WI38 (cell line): ENCODE data around the gene GH2.
A peak's percentile ranks its signal among the peaks of the same experiment; 100 is the strongest.

ENCODE experiments used
- H3K4me3 ChIP-seq: 2 replicates; pipeline ENCODE4 v1.5.1; 2011; ENCODE audit warnings: low read depth, mild to moderate bottlenecking, control low read depth, low read length
- TF ChIP-seq, protein P1 (sequence below): IDR thresholded peaks from 2 replicates; pipeline ENCODE4 v1.5.1; 2012; ENCODE audit warnings: low read depth, mild to moderate bottlenecking, control low read depth, low read length

Gene GH2

DNA sequence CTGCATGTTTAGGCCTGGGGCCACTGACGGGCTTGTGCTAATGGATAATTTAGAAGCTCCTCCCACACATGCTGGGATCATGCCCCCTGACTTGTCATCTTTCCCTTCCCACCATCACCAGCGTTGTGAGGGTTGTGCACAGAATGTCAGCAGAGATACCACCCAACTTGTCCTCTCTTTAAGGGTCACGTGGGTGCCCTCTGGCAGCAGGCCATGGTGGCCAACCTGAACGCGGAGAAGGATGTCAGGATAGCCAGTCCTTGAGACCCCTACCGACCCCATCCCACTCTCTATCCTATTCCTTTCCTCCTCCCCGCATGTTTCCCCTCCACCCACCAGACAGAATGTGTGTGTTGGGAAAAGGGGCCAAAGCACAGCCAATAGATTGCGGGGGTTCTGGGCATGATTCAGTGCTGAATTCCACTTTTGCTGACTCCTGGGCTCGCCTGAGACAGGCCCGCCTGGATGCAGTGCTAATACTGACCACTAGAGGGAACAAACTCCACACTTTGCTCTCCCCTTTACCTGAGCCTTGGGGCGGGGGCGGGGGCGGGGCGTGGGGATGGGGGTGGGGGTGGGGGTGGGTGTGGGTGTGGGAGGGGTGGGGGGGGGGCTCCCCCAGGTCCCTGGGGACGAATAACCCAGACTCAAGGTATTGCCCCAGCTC is at the start of gene GH2:
Gene GH2 (minus strand): TSS at position 10 of the 667 bp plus-strand sequence. CDS start 143 bp downstream, outside the sequence.
- no peak within 1 kb of the TSS for H3K4me3 ChIP-seq
- TF ChIP-seq, protein P1, sequence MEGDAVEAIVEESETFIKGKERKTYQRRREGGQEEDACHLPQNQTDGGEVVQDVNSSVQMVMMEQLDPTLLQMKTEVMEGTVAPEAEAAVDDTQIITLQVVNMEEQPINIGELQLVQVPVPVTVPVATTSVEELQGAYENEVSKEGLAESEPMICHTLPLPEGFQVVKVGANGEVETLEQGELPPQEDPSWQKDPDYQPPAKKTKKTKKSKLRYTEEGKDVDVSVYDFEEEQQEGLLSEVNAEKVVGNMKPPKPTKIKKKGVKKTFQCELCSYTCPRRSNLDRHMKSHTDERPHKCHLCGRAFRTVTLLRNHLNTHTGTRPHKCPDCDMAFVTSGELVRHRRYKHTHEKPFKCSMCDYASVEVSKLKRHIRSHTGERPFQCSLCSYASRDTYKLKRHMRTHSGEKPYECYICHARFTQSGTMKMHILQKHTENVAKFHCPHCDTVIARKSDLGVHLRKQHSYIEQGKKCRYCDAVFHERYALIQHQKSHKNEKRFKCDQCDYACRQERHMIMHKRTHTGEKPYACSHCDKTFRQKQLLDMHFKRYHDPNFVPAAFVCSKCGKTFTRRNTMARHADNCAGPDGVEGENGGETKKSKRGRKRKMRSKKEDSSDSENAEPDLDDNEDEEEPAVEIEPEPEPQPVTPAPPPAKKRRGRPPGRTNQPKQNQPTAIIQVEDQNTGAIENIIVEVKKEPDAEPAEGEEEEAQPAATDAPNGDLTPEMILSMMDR = peak; percentile 68

DNA sequence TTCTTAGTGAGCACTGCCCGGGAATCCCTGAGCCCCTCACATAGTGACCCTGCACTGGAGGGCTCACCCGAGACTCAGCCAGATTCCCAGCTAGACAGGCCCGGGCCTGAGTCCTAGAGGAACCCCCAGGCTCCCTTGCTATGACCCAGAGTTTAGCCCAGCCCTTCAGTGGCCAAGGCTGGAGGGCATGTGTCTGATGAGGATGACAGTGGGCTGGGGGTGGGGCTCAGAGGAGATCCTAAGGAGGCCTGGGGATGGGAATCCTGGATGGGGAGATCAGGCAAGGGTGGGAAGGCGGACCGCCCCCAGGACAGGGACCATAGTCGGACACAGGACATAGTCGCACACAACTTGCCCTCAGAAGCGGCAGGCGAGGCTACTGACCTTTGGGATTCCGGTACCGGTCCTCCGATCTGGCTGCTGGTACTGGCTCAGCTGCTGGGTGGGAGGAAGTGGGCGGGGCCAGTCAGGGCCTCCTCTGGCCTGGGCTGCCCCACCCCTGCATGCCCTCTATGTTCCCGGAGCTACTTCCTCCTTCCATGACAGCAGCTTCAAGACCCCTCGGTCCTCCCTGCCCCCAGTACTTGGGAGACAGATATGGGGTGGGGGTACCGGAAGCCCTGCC is 49.3 kb upstream of the GH2 start:
- TF ChIP-seq, protein P1 = no peak
- no peak overlapping the region for H3K4me3 ChIP-seq

DNA sequence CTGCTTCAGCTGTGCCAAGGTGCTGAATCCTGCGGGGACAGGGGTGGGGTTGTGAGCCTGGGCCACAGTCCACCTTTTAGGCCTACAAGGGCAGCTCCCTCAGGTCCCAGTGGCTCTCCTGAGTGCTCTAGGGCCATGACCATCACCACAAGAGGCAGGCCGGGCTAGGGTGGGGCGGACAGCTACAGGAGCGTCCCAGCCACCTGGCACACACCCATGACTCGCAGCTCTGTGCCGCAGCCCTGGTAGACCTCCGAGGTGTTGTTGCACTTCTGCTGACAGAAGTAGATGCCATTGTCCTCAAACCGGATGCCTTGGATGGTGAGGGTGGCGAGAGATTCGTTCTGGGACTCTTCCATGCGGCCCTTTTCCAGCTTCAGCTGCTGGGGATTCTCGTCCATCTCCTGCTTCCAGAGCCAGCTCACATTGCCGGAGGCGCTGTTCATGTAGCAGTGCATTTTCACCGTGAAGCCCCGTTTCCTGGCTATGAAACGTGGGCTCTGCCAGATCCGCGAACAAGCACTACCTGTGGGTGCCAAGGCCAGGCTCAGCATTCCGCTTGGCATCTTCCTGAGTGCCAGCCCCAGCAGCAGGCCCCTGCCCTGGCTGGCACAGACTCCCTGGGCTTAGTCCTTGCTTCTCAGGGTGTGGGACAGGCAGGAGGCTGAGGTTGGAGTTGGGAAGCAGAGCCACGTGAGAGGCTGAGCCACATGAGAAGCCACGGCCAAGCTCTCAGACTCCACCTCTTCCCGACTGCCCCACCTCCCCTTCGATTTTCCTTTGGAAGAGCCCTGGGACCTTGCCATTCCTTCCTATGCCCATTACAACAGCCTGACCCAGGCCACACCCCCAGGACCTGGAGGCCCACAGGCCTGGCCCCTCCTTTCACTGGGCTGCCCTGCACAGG is 48.4 kb upstream of the GH2 start:
- TF ChIP-seq, protein P1 = no peak
- H3K4me3 ChIP-seq = no peak overlapping the region

DNA sequence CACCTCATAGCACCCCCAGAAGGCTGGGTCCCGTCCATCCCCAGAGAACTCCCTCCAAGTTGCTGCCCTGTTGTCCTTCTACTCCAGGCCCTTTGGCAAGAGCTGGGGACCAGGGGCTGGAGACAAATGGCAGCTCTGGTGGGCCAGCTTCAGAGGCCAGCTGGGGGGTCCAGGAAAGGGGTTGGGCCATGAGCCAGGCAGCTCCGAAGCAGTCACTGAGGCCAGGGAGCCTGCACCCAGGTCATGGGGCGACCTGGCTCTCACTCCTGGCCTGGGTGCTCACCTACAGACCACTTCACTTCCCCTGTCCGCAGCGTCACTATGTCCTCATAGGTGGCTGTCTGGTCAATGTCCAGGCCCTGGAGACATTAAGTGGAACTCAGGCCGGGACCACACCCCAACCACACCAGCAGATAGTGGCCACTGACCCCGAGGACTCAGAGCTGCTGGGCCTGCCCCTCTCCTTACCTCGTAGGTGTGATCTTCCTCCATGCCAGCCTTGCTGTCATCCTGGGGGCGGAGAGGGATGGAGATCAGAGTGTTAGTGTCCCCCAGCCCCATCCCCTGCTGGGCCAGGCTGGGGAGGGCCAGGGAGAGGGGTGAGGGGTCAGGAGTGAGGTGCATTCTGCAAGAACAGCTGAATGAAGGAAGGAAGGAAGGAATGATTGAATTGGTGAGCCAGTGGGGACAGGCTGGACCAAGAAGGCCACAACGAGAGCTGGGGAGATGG is 47.4 kb upstream of the GH2 start:
- no peak overlapping the region for H3K4me3 ChIP-seq
- TF ChIP-seq, protein P1 = no peak

DNA sequence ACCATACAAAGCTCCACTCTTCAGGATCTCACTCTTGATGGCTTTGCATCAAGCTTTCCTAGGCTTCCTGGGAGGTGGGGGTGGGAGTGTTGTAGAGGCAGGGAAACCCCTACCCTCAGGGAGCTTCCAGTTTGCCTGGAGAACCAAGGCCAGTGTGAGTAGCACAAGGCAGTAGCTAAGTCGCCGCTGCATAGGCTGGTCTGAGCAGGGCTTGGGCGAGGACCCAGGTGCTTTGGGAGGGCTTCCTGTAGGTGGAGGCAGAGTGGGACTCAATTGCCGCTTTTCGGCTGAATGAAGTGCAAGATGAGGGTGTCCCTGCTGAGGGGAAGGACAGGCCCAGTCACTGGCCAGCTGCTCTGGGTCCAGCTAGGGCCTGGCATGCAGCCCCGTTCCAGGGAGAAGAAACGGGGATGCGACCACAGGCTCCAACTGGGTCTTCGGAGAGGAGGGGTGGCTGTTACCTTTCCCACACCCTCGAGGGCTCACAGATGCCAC is 46.5 kb upstream of the GH2 start:
- H3K4me3 ChIP-seq = no peak overlapping the region
- TF ChIP-seq, protein P1 = no peak

DNA sequence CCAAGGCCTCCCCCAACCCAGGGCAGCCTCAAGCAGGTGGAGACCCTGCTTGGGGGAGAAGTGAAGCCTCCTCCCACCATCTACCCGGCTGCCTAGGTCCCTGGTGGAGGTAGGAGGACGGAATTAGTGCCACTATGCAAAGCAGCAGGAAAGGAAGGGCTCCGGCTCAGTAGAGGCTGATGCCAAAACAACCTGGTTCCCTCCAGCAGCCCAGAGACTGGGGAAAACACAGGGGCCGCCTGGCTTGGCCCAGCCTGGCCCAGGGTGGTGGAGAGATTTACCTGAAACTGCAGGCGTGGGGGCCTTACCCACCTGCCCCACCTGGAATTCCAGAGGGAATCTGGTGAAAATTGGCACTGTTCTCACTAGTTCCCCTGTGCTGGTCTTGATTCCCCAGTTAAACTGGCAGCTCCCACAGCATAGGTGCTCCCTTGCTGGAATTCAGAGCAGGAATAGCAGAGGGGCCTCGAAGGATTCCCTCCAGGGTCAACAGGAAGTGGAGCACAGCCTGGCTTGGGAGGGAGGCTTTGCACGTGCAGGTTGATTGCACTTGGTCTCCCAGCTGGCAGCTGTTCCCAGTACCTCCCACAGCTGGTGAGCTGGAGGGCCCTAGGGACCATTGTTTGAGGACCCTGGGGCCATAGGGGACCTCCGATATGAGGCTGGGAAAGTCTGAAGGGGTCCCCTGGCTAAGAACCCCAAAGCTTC is 45.9 kb upstream of the GH2 start:
- TF ChIP-seq, protein P1 = no peak
- no peak overlapping the region for H3K4me3 ChIP-seq
